CD4-positive, alpha-beta T cell (primary cell): ENCODE measurements around the gene LAMA1. TPM values are rescaled to one million over a fixed set of nuclear protein-coding genes. Genes with fewer than 3 reads are reported as not detected.
A peak's percentile ranks its signal among the peaks of the same experiment; 100 is the strongest.

Source experiments
- ATAC-seq: fragments of 200-7000 bp; cut with Tn5 transposase; one replicate; pipeline ENCODE4 v1.10.0; 2022; ENCODE audit warnings: mild to moderate bottlenecking; ENCODE audit not compliant: poor library complexity
- CTCF ChIA-PET: fragments of 350-600 bp; sonication (Branson Sonifier 250); formaldehyde crosslinking; loops from one replicate; lab custom pipeline; 2021; ENCODE audit warnings: antibody characterized with exemption, inconsistent platforms; lab: Charles Lee
- POLR2A ChIA-PET: fragments of 350-600 bp; sonication (Branson Sonifier 250); formaldehyde crosslinking; loops from one replicate; lab custom pipeline; 2021; ENCODE audit warnings: antibody characterized with exemption, inconsistent platforms; lab: Charles Lee
- DNase-seq, 14 experiments: peaks; one replicate each; pipeline ENCODE4 v3.0.0-alpha.2; 2013 to 2020; ENCODE audit warnings: mixed read lengths in 2 of 14
- H3K27ac ChIP-seq, 2 donors: one replicate each; pipeline versions ENCODE4 v1.5.1 to v1.7.0; 2013; ENCODE audit warnings: low read length in 2 of 2, low read depth in 1 of 2, mild to moderate bottlenecking in 1 of 2
- H3K27me3 ChIP-seq, 2 experiments: 1 replicate in 1 of 2; 2 replicates in 1 of 2; pipeline versions ENCODE4 v1.6.1 to v1.7.0; 2013; ENCODE audit warnings: low read length in 2 of 2, control low read depth in 1 of 2, mild to moderate bottlenecking in 1 of 2, moderate library complexity in 1 of 2; ENCODE audit not compliant: insufficient read depth in 2 of 2, control insufficient read depth in 1 of 2
- H3K36me3 ChIP-seq: one replicate; pipeline ENCODE4 v1.6.1; 2013; ENCODE audit warnings: low read length, control low read depth; ENCODE audit not compliant: insufficient read depth
- H3K4me1 ChIP-seq: one replicate; pipeline ENCODE4 v1.6.1; 2013; ENCODE audit warnings: low read length, control low read depth; ENCODE audit not compliant: insufficient read depth
- H3K4me3 ChIP-seq: one replicate; pipeline ENCODE4 v1.5.1; 2013; ENCODE audit warnings: mild to moderate bottlenecking, low read length, moderate library complexity
- H3K9me3 ChIP-seq, 2 experiments: 1 replicate in 1 of 2; 2 replicates in 1 of 2; pipeline versions ENCODE4 v1.6.1 to v1.7.0; 2013; ENCODE audit warnings: low read length in 2 of 2, mild to moderate bottlenecking in 2 of 2, control low read depth in 1 of 2, moderate library complexity in 1 of 2; ENCODE audit not compliant: control insufficient read depth in 1 of 2, insufficient read depth in 1 of 2
- H3K27ac Mint-ChIP-seq: one replicate; pipeline ENCODE4 v1.8.0; 2020; ENCODE audit warnings: mixed read lengths
- H3K27me3 Mint-ChIP-seq: one replicate; pipeline ENCODE4 v1.8.0; 2021; ENCODE audit warnings: mixed read lengths
- H3K36me3 Mint-ChIP-seq: one replicate; pipeline ENCODE4 v1.8.0; 2021; ENCODE audit warnings: low read depth, mixed read lengths
- H3K4me1 Mint-ChIP-seq: one replicate; pipeline ENCODE4 v1.8.0; 2021; ENCODE audit warnings: low read depth, mixed read lengths
- H3K4me3 Mint-ChIP-seq: one replicate; pipeline ENCODE4 v1.8.0; 2020; ENCODE audit warnings: mild to moderate bottlenecking, mixed read lengths
- H3K9me3 Mint-ChIP-seq: one replicate; pipeline ENCODE4 v1.8.0; 2020; ENCODE audit warnings: mixed read lengths
- intact Hi-C, 2 experiments: fragments of 100-400 bp; cut with DNase I in 1 of 2; cut with micrococcal nuclease in 1 of 2; formaldehyde crosslinking; loops; one replicate each; pipeline versions ENCODE4 v1.15.1 to v1.9.0; 2023 to 2025; cut with DNase I, micrococcal nuclease
- total RNA-seq, 174 experiments: library from RNA in 2 of 174; stranded (reverse) in 2 of 174; gene quantifications; one replicate each; pipeline ENCODE4 v1.2.3 and lab custom pipeline; 2021 to 2026
- TF ChIP-seq, protein P1 (sequence below): fragments of 200-600 bp; IDR thresholded peaks from one replicate; pipeline ENCODE4 v1.8.0; 2022; ENCODE audit warnings: antibody characterized with exemption, mild to moderate bottlenecking

Gene LAMA1
- total RNA-seq, 2 experiments from 2014 or later, result not detected

- CTCF ChIA-PET, result no interaction called here
- no peaks in the 10 kb centered on the region for H3K36me3 ChIP-seq
- no peaks in the 10 kb centered on the region for H3K36me3 Mint-ChIP-seq
- no peak overlapping the region for H3K4me3 Mint-ChIP-seq
- no peak overlapping the region for H3K27ac ChIP-seq
- no peaks in the 10 kb centered on the region for H3K4me1 ChIP-seq
- H3K27me3 ChIP-seq, result no peaks in the 10 kb centered on the region
- H3K27ac Mint-ChIP-seq, result no peak overlapping the region
- H3K9me3 ChIP-seq, result peaks cover 0 to 15% of the 10 kb centered on the region in 2 experiments
- POLR2A ChIA-PET, result no interaction called here
- no peaks in the 10 kb centered on the region for H3K4me1 Mint-ChIP-seq
- no peak overlapping the region for H3K4me3 ChIP-seq
- intact Hi-C loops, result no loop called here
- ATAC-seq (no peak), DNase-seq (peak in 2 of 14 experiments; percentile 4 to 14)
- peaks cover 4% of the 10 kb centered on the region for H3K9me3 Mint-ChIP-seq
- TF ChIP-seq, protein P1, sequence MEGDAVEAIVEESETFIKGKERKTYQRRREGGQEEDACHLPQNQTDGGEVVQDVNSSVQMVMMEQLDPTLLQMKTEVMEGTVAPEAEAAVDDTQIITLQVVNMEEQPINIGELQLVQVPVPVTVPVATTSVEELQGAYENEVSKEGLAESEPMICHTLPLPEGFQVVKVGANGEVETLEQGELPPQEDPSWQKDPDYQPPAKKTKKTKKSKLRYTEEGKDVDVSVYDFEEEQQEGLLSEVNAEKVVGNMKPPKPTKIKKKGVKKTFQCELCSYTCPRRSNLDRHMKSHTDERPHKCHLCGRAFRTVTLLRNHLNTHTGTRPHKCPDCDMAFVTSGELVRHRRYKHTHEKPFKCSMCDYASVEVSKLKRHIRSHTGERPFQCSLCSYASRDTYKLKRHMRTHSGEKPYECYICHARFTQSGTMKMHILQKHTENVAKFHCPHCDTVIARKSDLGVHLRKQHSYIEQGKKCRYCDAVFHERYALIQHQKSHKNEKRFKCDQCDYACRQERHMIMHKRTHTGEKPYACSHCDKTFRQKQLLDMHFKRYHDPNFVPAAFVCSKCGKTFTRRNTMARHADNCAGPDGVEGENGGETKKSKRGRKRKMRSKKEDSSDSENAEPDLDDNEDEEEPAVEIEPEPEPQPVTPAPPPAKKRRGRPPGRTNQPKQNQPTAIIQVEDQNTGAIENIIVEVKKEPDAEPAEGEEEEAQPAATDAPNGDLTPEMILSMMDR, result no peak
- no peaks in the 10 kb centered on the region for H3K27me3 Mint-ChIP-seq
These were observed 79.2 kb downstream of the LAMA1 start for GRCh38 chr18:7038330-7038851.

- TF ChIP-seq, protein P1, result no peak
- Histone ChIP-seq H3K9me3 (peaks cover 0 to 15% of the 10 kb centered on the region in 2 experiments), H3K27me3 (no peaks in the 10 kb centered on the region), H3K4me3 (no peak overlapping the region), H3K4me1 (no peaks in the 10 kb centered on the region), H3K36me3 (no peaks in the 10 kb centered on the region), H3K27ac (no peak overlapping the region)
- Mint-ChIP-seq H3K27me3 (no peaks in the 10 kb centered on the region), H3K36me3 (no peaks in the 10 kb centered on the region), H3K9me3 (peaks cover 4% of the 10 kb centered on the region), H3K4me3 (no peak overlapping the region), H3K4me1 (no peaks in the 10 kb centered on the region), H3K27ac (no peak overlapping the region)
- intact Hi-C loops, result no loop called here
- POLR2A ChIA-PET, result no interaction called here
- CTCF ChIA-PET, result no interaction called here
- ATAC-seq, result no peak
- no peak for DNase-seq
These were observed 80.1 kb downstream of the LAMA1 start for GRCh38 chr18:7037470-7037869.

DNA sequence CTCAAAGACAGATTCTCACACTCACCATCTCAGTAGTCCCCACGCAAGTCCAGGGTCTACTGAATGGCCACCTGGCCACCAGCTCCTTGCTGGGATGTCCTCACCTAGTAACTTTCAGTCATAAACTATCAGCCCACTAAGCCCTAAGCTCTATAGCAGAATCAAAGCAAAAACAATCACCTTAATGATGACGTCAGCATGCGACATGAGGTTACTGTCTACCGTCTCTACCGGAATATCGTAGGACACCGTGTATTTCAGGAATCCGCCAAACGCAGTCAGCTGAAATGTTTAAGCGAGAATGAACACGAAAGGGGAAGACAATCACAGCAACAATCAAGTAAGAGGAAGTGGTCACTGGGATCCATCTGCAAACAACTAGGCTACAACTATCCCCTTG, 81.8 kb downstream of the LAMA1 start:
- no peaks in the 10 kb centered on the region for H3K27me3 Mint-ChIP-seq
- no peaks in the 10 kb centered on the region for H3K27me3 ChIP-seq
- DNase-seq, result no peak
- no peak overlapping the region for H3K4me3 ChIP-seq
- H3K9me3 ChIP-seq, result peaks cover 0 to 15% of the 10 kb centered on the region in 2 experiments
- H3K4me1 ChIP-seq, result no peaks in the 10 kb centered on the region
- H3K9me3 Mint-ChIP-seq, result no peaks in the 10 kb centered on the region
- no peak overlapping the region for H3K4me3 Mint-ChIP-seq
- TF ChIP-seq, protein P1, result no peak
- H3K27ac ChIP-seq, result no peak overlapping the region
- H3K36me3 Mint-ChIP-seq, result no peaks in the 10 kb centered on the region
- H3K27ac Mint-ChIP-seq, result no peak overlapping the region
- CTCF ChIA-PET, result no interaction called here
- no peaks in the 10 kb centered on the region for H3K4me1 Mint-ChIP-seq
- intact Hi-C loops, result no loop called here
- H3K36me3 ChIP-seq, result no peaks in the 10 kb centered on the region
- no peak for ATAC-seq
- POLR2A ChIA-PET, result no interaction called here
